Ureter (tissue), 1 donor: ENCODE measurements around the gene OR52D1. TPM values are rescaled to one million over a fixed set of nuclear protein-coding genes. Genes with fewer than 3 reads are reported as not detected.

Source experiments
- DNase-seq: peaks from one replicate; pipeline ENCODE4 v3.0.0-alpha.2; 2020; ENCODE audit warnings: low spot score
- total RNA-seq: library from RNA; stranded (reverse); gene quantifications from one replicate; pipeline ENCODE4 v1.2.4, GENCODE V29; 2023
- donor health status: DM: yes; HTN: yes; CAD: no.

OR52D1 gene
- total RNA-seq: not detected

DNA sequence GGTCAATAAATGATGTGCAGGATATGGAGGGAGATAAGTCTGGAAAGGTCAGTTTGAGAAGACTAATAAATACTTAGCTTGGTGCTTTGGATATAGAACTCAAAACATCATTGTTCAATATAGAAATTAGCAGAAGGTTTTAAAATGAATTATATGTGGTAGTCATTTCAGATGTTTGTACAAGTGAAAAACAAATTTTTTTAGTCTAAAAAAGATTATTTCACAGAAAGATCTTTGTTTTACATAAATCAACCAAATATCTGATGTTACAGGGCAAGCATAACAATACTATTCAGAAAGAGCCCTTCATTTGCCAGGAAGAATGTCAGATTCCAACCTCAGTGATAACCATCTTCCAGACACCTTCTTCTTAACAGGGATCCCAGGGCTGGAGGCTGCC, at the start of gene OR52D1:
TSS of gene OR52D1 (plus strand) at position 301 of the 400 bp plus-strand sequence. CDS start at position 323, 22 bp downstream.
- DNase-seq: no peak

DNA sequence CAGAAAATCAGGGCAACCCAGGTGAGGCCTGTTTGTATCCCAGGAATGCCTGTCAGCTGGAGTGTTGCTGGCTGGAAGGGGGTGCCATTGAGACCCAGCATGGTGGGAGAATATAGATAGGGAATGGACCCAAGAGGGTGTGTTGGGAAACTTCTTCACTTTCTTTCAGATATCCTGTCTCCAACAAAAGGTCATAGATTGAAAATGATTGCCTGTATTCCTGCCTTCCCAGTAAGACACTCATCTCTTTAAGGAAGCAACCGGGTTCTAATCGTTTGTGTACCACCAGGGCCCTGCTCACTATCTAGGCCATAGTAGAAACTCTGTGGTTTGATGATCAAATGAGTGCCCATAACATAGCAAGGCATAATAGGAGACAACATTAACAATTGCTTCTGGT, 47.1 kb upstream of the OR52D1 start, which contains the start of gene OR51I1:
TSS of gene OR51I1 (minus strand) at position 101 of the 400 bp plus-strand sequence. CDS start at position 101, 0 bp downstream.
- no peak for DNase-seq

DNA sequence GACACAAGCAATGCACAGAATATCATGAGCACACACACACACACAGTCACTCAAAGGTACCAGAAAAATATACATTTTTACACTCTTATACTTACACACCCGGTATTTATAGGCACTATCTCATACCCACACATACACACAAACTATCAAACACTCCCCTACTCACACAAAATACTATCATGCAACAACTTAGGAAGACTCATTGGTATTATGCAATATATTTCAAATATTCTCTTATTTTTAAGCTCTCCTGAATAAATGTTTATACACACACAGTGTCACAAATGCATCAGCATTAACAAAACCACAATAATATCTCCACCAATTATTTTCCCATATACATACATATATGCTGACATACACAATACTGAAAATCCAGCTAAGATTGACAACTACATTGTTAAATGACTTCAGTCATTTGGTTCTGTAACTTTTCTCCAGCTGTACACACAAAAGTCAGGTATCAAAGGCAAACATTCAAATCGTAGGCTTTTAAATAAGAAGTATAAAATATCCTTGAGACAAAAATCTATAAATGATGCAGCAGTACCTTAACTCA, 44.6 kb upstream of the OR52D1 start:
- DNase-seq: no peak

DNA sequence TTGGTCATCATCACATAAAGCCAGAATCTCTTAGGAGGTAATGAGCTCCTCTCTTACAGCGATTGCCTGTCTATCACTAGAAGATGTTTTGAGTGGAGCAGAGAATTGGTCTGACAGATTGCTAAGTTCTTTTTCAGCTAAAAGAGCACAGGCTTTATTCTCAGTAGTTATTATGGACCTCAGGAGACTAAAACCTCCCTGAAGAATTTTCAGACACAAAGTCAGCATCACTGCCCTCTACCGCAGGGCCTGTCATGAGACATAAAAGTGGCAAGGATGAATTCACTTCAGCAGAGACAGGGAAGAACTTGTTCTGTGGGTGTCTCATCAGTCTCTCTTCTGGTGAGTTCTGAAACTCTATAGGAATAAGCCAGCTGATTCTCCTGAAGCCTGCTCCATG, 39.5 kb upstream of the OR52D1 start, which contains the start of gene OR51I2:
TSS of gene OR51I2 (plus strand) at position 301 of the 400 bp plus-strand sequence. CDS start 4,166 bp downstream, outside the sequence.
- no peak for DNase-seq

DNA sequence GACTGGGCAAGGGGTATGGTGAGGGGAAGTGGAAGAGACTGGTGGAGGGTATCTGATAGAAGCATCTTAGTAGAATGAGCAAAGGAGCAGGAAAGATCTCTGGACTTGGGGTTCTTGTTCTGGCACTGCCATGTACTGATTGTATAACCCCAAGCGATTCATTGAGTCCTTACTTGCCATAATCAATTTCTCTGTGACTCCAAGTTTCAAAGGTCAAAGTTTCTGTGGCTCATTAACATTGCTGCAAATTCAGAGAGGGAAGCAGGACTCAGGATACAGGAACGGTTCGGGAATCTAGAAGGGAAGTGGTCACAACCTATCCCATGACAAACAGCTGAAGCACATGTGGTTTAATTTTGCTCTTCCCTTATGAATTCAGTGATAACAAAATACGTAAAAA, 39.1 kb upstream of the OR52D1 start:
- no peak for DNase-seq

DNA sequence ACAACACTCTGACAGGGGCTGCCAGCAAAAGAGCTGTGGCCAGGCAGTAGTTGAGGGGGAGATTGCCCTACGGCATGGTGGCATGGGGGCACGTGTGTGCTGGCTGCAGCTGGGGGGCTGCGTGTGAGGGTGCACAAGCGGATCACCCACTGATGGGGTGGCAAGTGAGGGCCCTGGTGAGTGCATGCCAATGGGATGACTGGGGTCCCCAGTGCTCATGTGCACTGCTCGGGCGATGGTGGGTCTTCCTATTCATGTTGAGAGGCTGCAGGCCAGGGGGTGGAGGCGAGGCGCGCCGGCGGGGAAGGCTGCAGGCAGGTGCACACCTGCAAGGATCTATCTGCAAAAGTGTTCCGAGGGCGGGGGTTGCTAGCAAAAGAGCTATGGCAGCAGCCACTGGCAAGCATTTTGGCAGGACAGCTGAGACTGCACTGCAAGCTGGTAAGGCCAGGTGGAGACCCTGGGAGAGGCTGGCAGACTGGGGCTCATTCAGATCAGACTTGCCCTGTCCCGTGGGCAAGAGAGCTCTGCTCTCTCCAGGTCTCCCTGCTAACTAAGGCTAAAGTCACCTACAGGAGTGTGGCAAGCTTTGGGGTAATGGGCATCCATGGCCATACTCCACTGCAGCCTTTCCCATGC, 27.4 kb upstream of the OR52D1 start:
- DNase-seq: no peak

DNA sequence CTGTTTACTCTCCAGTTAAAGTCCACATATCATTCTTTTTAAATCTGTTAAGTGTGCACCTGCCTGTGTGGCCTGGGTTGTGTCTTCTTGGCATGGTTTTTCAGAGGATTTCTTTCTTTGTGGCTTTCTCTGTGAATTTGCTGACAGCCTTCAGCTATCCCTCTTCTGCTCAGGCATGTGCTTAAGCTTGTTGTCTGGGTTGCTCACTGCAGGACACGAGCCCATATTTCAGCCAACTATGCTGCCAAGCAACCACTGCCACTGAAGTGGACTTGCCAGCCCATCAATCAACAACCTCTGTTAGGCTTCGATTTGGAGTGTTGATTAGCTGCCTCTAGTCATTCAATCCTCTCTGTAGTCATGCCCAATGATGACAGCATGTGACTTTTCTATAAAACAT, 21.0 kb upstream of the OR52D1 start:
- DNase-seq: no peak

DNA sequence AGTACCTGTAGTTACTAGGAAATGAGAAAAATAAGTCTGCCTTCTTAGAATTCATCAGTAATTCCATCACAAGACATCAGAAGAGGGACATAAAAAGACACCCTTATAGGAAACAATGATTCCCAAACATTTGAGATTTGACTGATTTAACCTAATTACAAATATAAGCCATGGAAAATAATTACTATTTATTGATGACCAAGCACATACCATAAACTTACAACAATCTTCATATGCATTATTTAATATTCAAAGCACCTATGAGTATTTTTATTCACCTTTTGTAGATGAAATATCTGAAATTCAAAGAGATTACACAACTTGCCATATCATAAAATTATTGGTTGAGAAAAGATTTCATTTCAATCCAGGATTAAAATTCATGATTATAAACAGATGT, 14.6 kb upstream of the OR52D1 start:
- DNase-seq: no peak

DNA sequence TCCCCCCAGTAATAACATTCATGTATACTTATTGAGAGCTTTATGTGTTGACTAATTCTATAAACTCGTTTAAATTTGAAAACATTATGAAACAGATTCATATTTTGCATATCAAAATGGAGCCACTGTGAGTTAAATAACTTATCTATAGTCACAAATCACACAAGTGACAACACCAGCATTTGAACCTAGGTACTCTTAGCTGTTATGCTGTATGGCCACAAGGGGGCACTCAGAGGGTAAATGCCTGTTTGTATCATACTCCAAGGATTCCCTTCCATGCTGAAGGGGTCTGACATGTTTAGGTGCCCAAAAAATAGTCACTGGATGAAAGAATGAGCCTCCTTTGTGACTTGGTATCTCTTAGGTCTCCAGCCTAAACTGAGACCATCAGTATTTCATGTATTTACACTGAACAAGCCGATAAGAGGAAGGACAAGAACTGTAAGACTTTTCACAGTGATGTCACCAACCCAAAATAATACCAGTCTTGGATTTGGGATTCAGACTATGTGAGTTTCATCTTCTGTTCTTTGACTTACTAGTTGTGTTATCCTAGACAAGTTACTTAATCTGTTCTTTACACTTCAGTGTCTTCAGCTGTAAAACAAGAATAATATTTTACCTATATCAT, 12.2 kb upstream of the OR52D1 start:
- no peak for DNase-seq

DNA sequence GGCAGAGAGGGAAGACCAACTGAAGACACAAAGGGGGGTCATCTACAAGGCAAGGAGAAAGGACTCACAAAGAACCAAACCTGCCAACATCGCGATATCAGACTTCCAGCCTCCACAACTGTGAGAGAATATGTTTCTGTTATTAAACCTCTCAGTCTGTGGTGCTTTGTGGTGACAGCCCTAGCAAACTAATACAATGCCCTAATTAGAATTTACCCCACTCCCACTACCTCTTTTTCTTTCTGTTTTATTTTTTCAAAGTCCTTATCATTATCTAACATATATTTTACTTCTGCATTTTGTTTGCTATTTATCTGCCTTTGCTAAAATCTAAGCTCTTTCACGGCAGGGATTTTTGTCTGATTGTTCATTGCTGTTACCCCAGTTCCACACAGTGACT, 2.5 kb upstream of the OR52D1 start:
- DNase-seq: no peak

DNA sequence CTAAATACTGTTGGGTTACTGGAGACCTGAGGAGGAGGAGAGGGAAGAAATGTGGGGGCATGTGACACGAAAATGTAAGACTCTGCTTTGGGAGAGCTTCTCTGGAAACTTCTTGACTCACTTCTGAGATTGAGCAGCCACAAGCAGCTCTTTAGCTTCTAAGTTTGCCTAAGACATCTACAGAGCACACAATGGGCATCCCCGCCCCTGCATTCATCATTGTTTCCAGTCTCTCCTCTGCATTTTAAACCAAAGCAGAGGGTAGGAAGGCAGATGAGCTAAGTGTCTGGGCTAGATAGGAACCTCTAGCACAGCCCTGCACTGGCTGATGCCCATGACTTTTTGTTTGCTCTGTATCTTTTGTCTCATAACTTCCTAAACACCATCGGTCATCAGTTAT, 2.1 kb upstream of the OR52D1 start:
- no peak for DNase-seq

DNA sequence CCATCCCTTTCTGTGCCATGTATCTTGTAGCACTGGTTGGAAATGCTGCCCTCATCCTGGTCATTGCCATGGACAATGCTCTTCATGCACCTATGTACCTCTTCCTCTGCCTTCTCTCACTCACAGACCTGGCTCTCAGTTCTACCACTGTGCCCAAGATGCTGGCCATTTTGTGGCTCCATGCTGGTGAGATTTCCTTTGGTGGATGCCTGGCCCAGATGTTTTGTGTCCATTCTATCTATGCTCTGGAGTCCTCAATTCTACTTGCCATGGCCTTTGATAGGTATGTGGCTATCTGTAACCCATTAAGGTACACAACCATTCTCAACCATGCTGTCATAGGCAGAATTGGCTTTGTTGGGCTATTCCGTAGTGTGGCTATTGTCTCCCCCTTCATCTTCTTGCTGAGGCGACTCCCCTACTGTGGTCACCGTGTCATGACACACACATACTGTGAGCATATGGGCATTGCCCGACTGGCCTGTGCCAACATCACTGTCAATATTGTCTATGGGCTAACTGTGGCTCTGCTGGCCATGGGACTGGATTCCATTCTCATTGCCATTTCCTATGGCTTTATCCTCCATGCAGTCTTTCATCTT, 414 bp downstream of the OR52D1 start:
- no peak for DNase-seq

DNA sequence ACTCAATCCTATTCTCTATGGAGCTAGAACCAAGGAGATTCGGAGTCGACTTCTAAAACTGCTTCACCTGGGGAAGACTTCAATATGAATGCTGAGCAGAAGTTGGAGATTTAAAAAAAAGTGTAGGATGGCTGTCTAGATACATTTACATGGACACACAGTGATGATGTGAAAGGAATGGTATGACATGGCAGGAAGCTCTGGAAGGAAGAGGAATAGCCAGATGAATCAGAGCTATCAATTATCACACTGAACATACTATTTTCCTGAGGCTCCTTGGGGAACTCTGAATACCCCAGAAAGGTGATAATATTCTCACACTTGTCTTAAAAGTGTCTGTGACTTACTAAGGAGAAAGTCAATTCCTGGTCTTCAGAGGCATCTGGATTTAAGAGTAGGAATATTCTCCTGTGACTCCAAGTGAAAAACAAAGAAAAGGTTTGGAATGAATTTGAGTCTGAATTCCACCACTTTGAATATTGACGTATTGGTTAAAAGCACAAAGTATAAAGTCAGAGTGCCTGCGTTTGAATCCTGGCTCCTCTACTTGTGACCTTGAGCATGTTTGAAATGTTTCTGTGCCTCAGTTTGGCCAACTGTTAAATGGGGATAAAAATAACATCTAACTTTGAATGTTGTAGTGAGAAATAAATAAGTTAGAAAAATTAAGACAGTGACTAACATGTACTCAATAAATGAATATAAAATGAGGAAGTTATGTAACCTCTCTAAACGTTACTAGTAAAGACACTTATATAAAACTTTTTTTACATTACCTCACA, 1.3 kb downstream of the OR52D1 start:
- no peak for DNase-seq

DNA sequence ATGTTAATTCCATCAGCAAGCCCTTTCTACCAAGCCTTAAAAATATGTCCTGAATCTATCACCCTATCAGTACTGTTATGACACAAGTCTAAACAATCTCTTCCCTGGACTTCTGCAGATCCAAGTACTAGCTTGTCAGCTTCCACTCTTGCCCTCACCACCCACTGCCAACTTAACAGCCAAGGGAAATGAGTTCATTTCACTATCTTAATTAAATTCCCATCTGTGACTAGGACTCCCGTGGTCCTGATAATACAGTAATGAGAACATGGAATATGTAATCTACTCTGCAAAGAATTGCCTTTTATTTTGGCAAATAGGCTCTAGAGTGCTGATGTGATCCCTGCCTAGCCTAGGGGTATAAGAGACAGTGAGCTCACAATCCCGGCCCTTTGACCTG, 11.2 kb downstream of the OR52D1 start:
- DNase-seq: no peak

DNA sequence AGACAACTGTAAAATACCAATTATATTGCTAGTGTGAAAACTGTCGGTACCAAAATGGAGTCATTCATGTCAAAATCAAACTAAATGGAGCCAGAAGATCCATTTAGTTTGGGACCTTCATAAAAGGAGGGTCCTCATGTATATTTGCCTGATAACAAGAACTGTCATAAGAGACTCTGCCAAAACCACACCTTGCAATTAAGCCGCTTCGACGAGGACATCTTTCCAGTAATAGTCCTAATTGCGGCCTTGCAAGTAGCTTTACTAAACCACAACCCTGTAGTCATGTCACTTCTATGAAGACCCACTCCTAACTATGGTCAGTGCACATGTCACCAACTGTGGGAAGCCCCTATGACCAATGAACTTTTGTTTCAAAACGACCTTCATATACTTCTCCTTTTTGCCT, 11.9 kb downstream of the OR52D1 start:
- DNase-seq: no peak

DNA sequence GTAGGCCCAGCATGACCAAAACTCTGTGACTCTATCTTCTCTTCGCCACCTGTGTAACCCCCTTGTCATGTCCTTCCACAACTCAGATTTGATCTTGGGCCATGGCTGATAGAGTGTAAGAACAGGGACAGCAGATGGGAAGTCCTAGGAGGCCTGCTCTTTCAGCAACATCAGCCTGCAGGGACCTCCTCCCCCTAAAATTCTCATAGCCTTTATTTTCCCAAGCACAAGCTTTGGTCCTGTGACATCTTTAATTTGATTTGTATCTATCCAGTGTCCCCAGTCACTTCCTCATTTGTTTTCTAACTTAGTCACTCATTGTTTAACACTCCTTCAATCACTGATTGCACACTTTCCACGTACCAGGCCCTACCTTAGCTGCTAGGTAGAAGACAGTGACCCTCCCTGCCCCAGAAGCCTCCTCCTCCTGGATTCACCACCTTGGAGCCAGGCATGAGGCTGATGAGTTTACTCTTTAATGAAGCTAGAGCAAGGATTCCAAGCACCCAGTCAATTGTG, 16.0 kb downstream of the OR52D1 start:
- DNase-seq: no peak

DNA sequence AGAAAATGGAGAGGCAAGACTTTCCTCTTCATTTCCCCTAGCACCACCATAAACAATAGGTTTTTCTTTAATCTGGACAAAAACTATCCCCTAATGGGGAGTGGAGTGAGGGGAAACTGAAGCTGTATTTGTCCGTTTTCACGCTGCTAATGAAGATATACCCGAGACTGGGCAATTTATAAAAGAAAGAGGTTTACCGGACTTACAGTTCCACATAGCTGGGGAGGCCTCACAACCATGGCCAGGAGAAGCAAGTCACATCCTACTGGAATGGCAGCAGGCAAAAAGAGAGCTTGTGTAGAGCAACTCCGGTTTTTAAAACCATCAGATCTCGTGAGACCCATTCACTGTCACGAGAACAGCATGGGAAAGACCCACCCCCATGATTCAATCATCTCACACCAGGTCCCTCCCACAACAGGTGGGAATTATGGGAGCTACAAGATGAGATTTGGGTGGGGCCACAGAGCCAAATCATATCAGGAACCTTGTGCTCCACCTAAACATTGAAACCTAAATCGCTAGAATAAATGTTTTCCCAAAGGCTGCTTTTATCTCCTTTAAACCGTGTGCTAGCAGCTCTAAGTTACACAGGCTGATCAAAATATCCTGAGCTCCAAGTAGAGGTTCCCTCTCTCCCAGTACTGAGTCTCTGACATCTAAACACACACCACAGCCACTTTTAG, 17.0 kb downstream of the OR52D1 start:
- no peak for DNase-seq

DNA sequence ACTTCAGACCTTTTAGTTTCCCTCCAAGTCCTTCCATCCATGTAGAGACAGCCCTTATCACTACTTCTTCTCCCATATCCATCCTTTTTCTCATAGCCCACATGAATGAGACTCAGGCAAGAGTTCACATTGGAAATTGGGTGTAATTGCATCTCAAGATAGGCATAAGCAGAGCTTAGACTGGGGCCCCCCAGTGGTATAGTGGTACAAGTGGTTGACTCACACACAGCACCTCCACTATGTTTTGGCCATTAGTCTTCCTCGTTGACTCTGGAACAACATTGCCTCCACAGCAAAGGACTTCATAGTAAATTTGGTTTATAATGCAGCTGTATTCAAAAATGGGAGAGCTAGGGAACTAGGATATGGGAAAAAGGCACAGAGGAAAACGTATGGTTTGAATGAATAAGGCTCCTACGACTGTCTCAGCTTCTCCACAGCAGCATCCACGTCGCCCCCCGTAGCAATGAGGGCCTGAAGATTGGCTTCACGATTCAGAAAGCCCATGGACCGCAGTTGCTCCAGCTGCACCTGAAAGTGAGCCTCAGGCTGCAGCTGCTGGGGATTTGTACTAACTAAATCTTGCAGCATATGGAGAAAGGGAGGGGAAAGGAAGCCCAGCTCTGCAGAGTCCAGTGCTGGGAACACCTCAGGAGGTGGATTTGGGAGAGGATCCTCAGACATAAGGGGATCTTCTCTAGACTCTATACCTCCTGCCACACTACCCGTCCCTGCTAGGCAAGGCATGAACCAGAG, 18.9 kb downstream of the OR52D1 start:
- DNase-seq: no peak

DNA sequence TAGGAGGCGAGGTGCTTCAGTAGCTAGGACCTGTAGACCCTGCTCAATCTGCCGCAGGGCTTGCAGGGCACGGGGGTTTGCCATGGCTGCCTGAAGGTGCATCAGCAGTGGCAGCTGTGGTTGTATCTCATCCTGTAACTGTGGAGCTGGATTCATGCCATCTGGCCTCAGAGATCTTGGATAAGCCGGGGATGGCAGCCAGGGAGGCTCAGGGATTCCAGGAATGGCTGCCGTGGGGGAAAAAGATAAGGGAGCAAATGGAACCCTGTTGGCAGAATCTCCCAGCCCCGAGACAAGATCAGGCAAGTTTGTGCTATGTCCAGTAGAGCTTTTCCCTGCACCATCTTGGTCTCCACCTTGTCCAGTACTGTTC, 19.4 kb downstream of the OR52D1 start:
- no peak for DNase-seq

DNA sequence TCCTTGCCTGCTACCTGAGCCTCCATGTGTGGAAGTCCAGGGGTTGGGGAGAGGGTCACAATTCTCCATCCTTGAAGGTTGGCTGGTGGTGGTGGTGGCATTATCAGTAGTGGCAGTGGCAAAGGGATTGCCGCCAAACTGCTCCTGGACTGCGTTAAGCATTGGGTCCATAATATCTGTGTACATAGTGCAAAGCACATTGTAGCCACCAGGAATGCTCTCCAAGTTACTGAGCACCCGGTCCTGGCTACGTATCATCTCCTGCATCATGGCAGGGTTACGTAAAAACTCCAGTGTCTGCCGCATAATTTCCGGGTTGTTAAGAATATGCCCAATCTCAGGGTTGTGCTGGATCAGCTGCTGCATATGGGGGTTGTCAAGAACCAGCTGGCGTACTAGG, 20.1 kb downstream of the OR52D1 start:
- DNase-seq: no peak

DNA sequence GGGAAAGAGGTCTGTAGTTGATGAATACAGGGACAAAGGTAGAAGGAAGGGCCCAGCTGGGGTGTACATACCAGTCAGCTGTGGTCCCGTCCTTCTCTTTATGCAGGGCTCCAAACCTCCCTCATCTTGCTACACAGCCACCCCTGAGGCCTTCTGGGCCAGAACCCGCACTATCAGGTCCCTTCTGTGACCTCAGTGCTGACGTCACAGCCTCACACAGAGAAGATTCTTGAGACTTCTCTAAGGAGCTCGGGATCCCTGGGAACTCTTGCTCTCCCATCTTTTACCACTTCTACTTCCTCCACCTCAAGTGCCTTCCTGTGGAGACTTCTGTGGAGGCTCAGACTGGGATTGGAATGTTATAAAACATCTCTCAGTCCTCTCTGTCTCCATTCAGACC, 21.3 kb downstream of the OR52D1 start, which contains the start of gene UBQLN3:
TSS of gene UBQLN3 (minus strand) at position 155 of the 400 bp plus-strand sequence. CDS start 399 bp downstream, outside the sequence.
- DNase-seq: no peak
